Stimulated activated CD8-positive, alpha-beta memory T cell treated with anti-CD3 and anti-CD28 coated beads, Interleukin-12 subunit alpha, Interleukin-12 subunit beta, amount 100 ng/mL, for 24 hours (primary cell): Measurements from ENCODE around the gene SPECC1.
"Not testable (repeated sequence)": the region's sequence is repeated elsewhere in the genome, so short reads cannot be mapped to it uniquely, and the experiment has no call there.

Experiments
- DNase-seq: peaks from one replicate; pipeline ENCODE4 v3.0.0-alpha.2; 2020; ENCODE audit errors: extremely low read depth

Gene SPECC1

DNA sequence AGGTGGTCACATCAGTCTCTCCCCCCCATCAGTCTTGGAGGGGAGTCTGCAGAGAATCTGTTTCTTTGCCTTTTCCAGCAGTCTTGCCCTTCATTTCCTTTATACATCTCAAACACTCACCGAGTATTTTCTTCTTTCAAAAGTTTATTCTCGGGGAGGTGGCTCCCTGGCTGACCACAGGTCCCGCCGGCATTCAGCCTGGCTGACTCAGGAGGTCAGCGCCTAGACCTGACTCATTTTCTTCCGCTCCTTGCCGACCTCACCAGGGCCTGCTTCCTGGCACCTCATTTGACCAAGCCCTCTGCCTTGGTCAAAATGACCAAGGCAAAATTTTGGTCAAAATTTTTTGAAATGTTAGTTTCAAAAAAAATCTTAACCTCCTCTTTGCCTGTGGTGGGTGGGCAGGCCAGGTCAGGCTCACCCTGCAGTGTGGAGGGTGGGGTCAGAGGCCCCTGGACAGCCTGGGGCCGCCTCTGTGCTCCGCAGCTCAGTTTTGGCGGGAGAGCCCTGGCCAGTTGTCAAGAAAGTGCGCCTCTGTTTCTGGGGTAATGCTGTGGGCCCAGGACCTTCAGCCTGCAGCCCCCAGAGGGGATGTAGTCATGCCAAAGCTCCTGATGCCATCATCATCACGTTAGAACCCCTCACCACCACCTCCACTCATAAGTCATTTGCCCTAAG lies 165.6 kb downstream of the SPECC1 start:
- no peak for DNase-seq

DNA sequence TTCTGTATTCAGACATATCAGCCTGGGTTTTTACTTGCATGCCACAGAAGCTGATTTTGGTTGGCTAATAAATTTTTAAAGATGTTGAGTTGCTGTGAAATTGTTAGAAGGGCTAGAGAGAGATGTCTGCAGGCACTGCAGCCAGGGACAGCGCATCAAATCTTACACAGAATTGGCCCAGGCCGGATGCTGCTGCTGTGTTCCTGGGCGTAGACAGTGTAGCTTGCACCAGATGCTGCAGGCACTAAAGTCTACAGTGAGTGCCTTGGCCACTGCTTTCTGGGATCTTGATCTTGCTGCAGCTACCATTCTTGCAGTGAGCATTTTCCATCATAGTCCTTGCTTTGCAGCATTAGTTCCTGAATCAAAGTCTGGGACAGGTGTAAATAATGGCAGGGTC lies 169.9 kb downstream of the SPECC1 start:
- DNase-seq, result no peak

DNA sequence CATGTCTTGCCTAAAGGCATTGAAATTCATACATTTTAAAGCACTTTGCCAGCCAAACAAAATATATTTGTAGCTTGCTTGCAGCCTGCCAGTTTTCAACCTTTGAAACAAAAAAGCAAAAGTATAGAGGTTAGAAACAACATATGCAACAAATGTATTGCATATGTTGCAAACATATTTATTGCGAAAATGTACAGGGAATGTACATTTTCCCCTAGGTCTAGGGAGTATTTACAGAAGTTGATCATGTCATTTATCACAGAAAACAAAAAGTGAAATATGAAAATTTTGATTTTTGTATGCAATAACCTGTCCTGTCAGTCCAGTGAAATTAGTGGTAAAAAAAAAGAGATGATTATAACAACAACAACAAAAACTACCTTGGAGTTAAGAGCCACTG lies 171.5 kb downstream of the SPECC1 start:
- no peak for DNase-seq

DNA sequence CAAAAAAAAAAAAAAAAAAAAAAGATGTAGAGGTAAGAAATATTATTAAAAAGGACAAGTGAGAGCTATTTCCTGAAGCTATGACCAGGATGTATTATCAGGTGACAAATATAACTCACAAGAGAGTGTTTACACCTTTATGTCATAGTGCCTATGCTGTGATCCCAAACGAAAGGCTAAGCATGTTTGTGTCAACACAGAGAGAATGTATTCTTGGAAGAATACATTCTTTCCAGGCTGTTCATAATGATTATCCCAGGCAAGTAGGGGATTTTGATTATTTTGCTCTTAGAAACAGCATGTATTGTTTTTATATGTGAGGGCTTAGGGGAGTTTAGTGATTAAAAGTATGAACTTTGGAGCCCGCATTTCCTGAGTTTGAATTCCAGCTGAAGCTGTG lies 175.0 kb downstream of the SPECC1 start:
- DNase-seq, result no peak

DNA sequence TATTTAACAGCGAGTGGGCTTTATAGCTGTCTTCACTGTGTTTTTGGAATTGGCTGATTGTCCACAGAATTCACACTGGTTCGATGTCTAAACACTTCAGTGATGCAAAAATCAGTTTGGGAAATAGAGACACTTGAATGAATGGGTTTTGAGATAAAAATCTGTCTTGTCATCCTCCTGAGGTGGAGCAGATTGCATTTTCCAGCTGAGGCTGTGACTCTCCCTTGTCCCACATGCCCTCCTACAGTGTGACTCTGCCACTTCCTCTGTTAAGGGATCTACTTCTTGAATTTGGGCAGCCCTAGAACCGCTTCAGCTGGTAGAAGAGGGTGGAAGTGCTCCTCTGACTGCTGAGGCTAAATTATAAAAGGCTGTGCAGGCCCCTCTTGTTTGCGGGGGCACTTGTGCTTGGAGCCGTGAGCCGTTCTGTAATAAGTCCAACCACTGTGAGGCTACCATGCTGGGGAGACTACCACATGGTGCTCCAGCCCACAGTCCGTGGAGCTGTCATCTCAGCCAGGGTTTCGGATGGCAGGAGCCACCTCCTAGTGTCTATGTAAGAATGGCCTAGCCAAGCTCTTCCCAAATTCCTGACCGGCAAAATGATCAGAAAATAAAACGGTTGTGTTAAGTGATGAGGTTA lies 175.9 kb downstream of the SPECC1 start:
- DNase-seq, result no peak

DNA sequence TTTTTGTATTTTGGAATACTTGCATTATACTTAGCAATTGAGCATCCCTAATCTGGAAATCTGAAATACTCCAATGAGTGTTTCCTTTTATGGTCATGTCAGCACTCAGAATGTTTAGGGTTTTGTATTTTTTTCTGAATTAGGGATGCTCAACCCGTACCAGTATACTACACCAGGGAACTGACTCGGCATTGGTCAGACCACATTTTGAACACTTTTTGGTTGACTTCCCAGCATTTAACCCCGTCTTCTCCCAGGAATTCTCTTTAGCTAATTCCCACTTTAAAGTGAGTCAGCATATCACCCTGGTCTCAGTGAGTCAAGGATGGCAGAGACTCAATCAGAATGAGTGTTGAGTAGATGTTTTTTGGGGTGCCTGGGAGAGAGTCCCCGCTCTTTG lies 177.9 kb downstream of the SPECC1 start:
- DNase-seq, result no peak

DNA sequence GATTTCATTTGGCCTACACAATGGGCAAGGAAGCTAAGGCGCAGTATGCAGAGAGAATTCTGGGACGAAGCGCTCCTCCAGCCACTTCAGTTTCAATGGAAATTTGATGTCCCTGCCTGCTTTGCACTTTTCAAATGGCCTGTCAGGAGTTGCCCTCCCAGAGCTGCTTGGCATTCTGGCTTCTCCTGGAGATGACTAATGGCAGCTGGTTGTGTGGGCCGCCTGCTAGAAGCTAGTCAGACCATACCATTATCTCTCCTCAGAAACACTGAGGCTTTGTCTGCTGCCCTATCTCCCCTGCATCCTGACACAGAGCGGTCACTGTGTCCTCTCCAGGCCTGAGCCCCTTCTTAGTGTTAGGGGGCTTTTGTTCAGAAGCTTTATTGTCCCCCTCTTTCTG lies 180.1 kb downstream of the SPECC1 start:
- no peak for DNase-seq

DNA sequence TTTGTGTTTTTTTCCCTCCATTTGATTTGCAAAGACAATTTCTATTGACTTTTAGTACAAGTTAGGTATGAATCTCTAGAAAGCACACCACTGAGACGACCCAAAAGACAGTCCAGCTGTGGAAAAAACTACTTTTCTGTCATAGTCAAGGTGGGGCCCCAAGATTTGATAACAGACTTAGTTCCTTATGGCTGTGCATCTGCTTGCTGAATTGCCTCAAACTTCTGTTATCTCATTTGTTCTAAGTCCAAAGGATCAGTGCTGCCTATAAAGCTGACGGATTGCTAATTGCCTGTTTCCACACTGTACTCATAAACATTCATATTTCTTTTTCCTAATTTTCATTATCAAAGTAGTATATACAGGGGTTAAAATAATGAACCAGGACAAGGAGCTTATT lies 180.8 kb downstream of the SPECC1 start:
- no peak for DNase-seq

DNA sequence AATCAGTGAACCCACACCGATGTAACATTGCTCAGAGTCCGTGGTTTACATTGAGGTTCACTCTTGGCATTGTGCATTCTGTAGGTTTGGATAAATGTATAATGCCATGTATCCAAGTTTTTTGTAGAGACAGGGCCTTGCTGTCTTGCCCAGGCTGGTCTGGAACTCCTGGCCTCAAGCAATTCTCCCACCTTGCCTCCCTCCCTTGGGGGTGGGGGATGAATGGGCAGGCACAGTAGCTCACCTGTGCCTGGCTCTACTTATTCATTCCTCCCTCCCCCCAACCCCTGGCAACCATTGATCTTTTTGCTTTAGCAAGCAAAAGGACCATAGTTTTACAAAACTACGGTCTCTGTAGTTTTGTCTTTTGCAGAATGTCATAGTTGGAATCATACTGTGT lies 181.4 kb downstream of the SPECC1 start:
- no peak for DNase-seq

DNA sequence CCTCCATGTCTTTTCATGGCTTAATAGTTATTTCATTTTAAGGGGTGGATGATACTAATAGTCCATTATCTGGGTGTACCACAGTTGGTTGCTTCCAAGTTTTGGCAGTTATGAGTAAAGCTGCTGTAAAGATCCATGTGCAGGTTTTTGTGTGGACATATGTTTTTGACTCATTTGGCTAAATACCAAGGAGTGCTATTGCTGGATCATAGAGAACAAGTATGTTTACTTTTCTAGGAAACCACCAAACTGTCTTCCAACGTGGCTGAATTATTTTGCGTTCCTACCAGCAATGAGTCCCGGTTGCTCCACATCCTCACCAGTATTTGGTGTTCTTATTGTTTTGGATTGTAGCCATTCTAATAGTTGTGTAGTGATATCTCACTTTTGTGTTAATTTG lies 181.9 kb downstream of the SPECC1 start:
- no peak for DNase-seq

DNA sequence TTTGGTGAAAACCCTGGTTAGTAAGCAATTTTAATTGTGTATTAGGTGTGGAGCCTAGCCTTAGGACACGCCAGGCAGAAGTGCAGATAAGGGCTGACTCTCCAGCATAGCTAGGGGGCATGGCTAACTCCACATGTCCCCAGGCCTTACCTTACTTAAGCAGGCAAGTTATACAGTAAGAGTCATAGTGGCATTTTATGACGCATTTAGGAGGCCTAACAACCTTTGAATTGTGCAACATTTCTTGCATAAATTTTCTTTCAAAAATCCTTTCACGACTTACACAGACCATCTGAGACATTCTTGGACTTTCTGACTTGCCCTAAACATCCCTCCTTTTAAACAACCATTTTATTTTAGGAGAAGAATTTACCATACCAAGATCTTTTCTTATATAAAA lies 187.1 kb downstream of the SPECC1 start:
- DNase-seq, result not testable (repeated sequence)

DNA sequence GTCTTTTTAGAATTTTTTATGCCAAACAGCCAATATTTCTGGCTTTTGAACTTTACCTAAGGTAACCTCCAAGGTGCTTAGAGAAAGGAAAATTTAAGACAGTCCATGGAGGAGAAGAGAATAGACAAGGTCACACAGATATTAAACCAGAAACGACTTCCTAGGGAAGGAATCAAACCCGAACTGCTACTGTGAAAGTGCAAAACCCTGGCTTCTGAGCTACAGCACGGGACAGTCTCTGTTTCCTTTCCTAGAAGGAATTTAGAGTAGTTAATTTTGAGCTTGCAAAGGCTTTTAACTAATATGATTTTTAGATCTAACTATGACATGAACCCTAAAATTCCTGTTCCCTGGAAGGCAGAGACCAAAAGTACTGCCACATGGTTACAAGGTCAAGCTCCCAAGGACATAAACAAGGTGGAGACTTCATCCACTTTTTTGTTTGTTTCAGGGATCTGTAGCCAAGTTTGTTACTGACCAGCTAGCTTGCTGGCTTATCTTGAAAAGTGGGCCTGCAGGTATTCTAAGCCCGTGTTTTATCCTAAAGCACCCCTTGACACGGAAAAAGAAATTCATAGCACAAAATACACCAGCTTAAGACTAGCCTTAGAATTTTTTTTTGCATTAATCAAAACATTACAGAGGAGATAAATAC lies 188.2 kb downstream of the SPECC1 start:
- no peak for DNase-seq

DNA sequence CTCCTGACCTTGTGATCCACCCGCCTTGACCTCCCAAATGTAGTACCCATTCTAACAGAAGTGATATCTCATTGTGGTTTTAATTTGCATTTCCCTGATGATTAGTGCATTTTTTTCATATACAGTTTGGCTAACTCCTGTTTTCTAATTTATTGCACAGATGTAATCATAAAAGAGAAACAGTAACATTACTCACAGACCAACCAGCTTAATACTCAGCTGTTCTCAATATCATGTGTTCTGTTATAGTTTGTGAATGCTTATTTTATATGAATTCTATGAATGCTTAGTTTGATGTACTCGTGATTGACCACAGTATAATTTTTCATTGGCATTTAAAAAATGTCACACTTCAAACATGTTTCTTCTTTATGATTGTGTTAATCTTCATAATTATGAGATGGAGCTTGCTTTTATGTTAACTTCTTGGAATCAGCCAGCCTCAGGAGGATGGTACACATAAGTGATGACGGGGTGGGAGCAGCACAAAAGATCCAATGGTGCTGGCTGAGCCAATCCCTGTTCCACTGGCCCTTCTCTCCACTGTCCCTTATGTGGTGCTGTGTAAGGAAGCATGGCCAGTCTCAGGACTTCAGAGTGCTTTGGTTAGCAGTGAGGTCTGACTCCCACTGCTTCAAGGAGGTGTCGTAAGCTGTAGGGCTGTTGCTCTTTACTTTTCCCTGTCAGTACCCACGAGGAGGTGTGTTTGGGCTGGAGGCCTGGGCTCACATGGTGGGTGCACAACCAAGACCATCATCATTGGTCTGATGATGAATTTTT lies 191.0 kb downstream of the SPECC1 start:
- DNase-seq, result no peak

DNA sequence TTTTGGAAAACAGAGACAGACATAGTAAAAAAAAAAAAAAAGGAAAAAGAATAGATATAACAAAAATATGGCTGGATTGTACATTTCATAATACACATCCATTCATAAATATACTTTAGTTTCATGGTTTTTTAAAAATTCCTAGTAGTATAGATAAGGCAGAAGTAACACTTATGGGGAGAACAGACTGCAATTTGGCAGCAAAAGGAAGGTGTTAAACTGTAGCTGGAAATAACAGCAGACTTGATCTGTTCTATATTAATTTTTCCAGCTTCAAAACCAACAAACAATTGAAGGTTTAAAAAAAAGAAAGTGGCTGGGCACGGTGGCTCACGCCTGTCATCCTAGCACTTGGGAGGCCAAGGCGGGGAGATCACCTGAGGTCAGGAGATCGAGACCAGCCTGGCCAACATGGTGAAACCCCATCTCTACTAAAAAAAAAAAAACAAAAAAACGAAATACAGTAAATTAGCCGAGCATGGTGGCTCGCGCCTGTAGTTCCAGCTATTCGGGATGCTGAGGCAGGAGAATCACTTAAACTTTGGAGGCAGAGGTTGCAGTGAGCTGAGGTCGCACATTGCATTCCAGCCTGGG lies 191.8 kb downstream of the SPECC1 start:
- no peak for DNase-seq

DNA sequence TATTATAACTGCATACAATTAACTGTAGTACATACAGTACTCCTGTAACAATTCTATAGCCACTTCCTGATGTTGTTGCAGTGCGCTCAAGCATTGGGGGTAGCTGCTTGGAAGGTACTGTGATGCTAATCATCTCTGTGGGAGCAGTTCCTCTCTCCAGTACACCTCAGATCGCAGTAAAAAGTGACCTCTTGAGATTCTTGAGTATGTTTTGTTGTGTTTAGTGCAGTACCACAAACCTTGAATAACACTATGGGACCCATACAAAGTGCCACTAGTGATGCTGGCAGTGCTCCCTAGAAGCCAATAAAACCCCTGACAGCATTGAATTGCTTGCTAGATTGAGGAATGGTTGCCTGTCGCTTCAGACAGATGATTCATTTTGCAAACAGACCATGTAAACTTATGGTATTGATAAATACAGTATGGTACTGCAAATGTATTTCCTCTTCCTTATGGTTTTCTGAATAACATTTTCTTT lies 193.0 kb downstream of the SPECC1 start:
- no peak for DNase-seq

DNA sequence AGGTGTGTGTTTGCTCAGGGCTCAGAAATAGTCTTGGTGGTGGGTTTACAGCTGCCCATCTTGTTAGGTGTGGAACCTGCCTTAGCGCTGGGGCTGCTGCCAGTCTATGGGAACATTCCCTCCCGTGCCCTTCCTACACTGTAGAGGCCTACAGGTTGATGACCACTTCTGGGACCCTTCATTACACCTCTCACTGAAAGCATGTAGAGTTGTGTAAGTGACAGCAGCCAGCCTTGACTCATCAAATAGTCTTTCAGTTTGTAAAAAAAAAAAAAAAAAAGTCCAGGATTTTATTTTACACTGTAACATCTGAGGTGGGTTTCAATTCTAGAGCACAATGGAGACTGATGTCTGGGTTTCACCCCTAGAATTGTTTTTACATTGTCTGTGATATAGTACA lies 193.9 kb downstream of the SPECC1 start:
- DNase-seq, result no peak

DNA sequence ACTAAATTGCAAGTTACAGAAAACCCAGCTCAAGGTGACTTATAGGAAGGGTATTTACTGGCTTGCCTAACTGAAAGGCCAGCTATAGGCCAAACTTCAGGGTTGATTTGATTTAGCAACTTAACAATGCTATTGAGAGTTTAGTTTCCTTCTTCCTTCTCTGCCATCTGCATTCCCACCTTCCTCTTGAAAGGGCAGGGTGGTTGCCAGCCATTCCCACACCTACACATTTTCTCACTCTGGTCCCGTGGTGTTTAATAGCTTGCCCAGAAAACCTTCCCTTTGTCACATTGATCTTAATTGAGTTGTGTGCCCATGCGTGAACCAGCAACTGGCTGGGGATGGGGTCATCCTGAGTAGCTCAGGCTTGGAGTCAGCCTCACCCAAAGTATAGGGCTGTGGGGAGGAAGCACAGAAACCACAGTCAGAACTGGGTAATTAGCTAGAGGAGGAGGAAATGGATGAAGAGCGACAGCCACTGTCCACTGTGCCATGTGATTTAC lies 194.7 kb downstream of the SPECC1 start:
- no peak for DNase-seq

DNA sequence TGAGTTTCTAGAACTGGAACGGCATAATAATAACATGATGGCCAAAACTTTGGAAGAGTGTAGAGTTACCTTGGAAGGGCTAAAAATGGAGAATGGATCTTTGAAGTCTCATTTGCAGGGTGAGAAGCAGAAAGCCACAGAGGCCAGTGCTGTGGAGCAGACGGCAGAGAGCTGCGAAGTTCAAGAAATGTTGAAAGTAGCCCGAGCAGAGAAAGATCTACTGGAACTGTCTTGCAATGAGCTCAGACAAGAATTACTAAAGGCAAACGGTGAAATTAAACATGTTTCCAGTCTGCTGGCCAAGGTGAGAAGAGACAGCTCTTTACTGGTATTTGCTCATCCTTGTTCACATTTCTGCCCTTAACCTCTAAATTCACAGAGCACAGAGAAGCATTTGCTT lies 196.4 kb downstream of the SPECC1 start:
- DNase-seq, result no peak

DNA sequence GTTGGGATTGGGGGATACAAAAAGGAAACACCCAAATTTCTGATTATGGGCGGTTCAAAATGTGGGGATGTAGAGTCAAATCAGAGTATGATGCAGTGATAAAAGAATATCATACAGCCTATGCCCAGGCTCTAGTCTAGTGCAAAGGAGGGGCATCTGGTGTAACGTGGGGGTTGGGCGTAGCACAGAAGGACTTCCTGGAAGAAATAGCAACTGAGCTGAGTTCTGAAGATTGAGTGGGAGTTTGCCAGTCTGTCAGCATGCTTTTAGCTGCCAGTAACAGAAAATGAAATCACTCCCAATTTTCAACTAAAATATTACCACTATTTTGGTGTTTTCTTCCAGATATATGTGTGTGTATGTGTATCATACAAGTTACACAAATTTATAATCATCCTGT lies 196.9 kb downstream of the SPECC1 start:
- no peak for DNase-seq

DNA sequence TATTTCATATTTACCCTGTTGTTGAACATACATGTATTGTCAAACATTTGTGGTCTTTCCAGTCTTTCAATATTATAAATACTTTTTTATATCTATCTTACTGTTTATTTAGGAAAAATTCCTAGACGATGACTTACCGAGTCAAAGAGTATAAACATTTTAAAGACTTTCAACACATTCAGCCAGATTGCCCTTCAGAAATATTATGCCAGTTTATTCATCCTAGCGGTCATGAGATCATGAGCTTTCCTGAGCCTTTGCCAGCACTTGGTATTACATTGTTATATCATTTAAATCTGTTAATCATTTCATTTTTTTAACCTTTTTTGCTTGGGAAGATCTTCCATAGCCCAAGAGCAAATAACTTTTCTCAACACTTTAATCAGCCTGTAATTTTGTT lies 197.4 kb downstream of the SPECC1 start:
- no peak for DNase-seq

DNA sequence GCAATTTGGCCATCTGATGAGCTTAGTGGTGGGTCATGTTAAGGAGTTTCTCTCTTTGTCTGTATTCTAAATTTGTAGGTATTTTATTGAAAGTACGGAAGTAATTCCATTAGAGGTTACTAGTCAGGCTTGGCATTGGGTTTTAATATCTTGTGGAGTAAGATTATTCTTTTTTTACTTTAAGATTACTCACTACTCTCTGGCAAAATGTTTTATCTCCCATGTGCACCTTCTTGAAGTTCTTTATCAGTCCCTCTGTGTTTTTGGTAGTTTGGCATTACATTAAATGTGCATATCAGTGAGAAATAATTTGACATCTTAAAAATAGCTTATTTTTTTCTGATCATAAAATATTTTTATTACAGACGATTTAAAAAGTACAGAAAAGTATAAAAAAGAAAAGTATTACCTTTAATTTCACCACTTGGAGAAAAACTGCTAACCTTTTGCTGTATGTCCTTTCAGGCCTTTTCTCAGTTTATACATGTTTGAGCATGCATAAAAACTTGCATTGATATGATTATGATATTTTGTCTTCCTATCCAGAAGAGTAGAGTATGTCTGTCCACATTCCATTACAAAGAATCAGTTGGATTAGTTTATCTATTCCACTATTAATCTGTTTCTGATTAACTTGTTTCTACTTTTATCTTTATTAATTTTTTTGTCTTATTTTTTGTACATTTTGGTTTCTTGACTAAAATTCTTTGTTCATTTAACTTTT lies 198.3 kb downstream of the SPECC1 start:
- DNase-seq, result no peak
